IPS-15b (cell line): ENCODE results near the gene HAAO.

Source experiments
- H3K27me3 ChIP-seq: one replicate; pipeline ENCODE4 v1.6.1; 2013; ENCODE audit warnings: low read length; ENCODE audit not compliant: control insufficient read depth, insufficient read depth
- H3K36me3 ChIP-seq: one replicate; pipeline ENCODE4 v1.6.1; 2013; ENCODE audit warnings: low read length; ENCODE audit not compliant: control insufficient read depth, insufficient read depth
- H3K4me1 ChIP-seq: one replicate; pipeline ENCODE4 v1.6.1; 2013; ENCODE audit warnings: mild to moderate bottlenecking, low read length; ENCODE audit not compliant: control insufficient read depth, insufficient read depth
- H3K4me3 ChIP-seq: one replicate; pipeline ENCODE4 v1.5.1; 2013; ENCODE audit warnings: low read depth, low read length
- H3K9ac ChIP-seq: one replicate; pipeline ENCODE4 v1.6.1; 2013; ENCODE audit warnings: low read depth, mild to moderate bottlenecking, low read length
- H3K9me3 ChIP-seq: one replicate; pipeline ENCODE4 v1.6.1; 2013; ENCODE audit warnings: mild to moderate bottlenecking, low read length; ENCODE audit not compliant: control insufficient read depth, insufficient read depth

The HAAO gene

DNA sequence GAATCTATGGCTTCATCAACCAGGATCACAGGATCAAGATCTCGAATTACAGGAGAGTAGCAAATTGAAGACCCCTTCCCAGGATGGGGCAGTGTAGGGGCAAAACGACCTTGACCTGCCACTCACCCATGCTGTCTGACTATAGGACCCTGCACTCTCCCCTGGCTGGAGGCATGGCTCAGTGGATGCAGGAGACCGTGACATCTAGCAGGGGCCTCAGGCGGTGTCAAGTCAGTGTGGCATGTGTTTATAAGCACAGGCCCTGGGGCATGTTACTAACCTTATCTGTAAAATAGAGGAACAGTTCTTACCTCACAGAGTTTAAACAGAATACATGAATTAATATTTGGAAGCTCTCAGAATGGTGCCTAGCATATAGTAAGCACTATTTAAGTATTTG lies 3.5 kb downstream of the HAAO start:
- peak overlapping the region; percentile 3 for H3K9ac ChIP-seq
- peaks cover 2% of the 10 kb centered on the region for H3K4me1 ChIP-seq
- peaks cover 12% of the 10 kb centered on the region for H3K27me3 ChIP-seq
- H3K36me3 ChIP-seq = no peaks in the 10 kb centered on the region
- H3K9me3 ChIP-seq = no peaks in the 10 kb centered on the region
- no peak overlapping the region for H3K4me3 ChIP-seq

DNA sequence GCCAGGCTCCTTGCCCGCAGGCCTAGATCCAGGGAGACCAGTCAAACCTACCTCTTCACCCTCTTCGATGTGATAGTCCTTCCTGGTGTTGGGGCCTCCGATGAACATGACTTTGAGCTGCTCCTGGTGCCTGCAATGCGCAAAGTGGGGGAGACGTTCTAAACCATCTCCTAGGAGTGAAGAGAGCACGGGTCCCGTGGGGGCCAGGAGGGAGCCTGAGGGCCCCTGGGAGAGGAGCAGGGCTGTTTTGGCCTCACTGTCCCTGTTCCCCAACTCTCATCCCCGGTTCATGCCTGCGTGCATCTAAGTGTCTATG lies 3.9 kb downstream of the HAAO start:
- Histone ChIP-seq H3K36me3 (peaks cover under 1% of the 10 kb centered on the region), H3K4me3 (no peak overlapping the region), H3K4me1 (no peaks in the 10 kb centered on the region), H3K9ac (no peak overlapping the region), H3K9me3 (no peaks in the 10 kb centered on the region), H3K27me3 (peaks cover 9% of the 10 kb centered on the region)

GRCh38 chr2:42787788-42788477 lies 4.5 kb downstream of the HAAO start:
- H3K4me1 ChIP-seq = no peaks in the 10 kb centered on the region

DNA sequence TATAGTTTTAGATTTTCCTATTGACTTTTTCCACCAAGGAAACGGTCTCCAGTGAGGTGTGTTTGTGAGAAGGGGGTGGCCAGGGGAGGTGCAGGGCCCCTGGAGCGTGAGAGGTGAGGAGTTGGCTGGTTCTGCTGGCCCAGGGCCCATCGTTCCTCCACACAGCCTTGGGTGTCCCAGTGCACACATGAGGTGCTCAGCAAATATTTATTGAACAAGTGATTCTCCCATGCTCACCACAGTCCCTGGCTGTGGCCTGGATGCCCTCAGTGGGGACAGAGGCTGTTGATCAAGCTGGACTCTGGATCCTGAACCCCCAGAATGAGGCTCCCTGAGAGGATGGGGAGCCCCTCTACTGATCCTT lies 5.0 kb downstream of the HAAO start:
- no peaks in the 10 kb centered on the region for H3K4me1 ChIP-seq
- H3K4me3 ChIP-seq = no peak overlapping the region
- H3K27me3 ChIP-seq = peaks cover 6% of the 10 kb centered on the region
- H3K9me3 ChIP-seq = no peaks in the 10 kb centered on the region
- no peak overlapping the region for H3K9ac ChIP-seq
- peaks cover 2% of the 10 kb centered on the region for H3K36me3 ChIP-seq

More at GRCh38 chr2:42787788-42788477, 4.5 kb downstream of the HAAO start:
- Histone ChIP-seq H3K27me3 (peaks cover 9% of the 10 kb centered on the region), H3K9ac (no peak overlapping the region), H3K9me3 (no peaks in the 10 kb centered on the region), H3K4me3 (no peak overlapping the region), H3K36me3 (peaks cover 2% of the 10 kb centered on the region)

GRCh38 chr2:42786561-42787345 lies 5.6 kb downstream of the HAAO start:
- Histone ChIP-seq H3K9me3 (no peaks in the 10 kb centered on the region), H3K36me3 (peaks cover 2% of the 10 kb centered on the region), H3K4me3 (no peak overlapping the region), H3K27me3 (peaks cover 4% of the 10 kb centered on the region), H3K4me1 (no peaks in the 10 kb centered on the region), H3K9ac (no peak overlapping the region)

DNA sequence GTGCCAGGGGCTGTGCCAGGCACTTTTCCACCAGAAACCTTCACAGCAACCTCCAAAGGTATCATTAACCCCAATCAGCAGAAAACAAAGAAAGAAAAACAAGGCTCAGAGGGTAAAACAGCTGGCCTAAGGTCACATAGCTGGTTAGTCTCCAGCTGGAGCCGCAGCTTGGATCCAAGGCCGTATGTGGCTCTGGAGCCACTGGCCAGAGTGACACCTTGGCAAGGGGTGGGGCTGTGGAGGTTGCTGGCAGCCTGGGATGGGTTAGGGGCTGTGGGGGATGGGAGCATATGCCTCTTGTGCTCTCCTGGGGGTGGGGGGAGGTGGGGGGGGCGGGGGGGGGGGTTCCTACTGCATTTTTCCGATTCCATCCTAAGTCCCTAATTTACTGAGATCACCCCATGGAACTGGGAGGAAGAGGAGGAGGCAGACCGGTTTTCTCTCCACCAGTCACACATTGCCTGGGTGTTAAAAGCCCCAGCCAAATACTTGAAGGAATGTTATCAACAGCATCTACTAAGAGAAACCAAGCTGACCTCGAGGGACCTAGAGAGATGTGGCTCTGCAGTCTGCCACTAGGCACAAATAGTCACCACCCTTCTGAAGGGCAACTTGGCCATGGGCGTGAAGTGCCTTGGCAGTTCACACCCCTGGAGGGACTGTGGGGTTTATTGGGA lies 8.0 kb downstream of the HAAO start:
- Histone ChIP-seq H3K36me3 (peaks cover 2% of the 10 kb centered on the region), H3K4me3 (no peak overlapping the region), H3K4me1 (no peaks in the 10 kb centered on the region)

DNA sequence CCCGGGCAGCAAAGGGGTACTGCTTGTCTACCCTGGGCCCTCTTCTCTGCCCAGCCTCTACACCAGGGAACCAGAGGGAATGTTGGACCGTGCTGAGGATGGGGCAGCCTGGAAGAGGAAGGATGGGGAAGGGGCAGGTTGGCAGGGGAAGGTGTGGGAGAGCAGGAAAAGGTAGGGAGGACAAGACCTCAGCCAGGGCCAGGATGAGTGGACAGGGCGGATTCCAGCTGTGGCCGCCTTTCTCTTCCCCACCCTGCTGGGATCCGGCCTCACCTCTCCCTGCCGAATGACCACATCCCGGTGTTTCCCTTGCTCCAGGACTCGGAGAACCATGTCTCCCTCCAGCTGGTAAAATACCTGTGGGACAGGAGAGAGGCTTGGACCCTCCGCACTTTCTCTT lies 8.9 kb downstream of the HAAO start:
- no peak overlapping the region for H3K4me3 ChIP-seq
- H3K27me3 ChIP-seq = no peaks in the 10 kb centered on the region
- peaks cover 2% of the 10 kb centered on the region for H3K9me3 ChIP-seq
- H3K4me1 ChIP-seq = no peaks in the 10 kb centered on the region
- no peak overlapping the region for H3K9ac ChIP-seq
- peaks cover 2% of the 10 kb centered on the region for H3K36me3 ChIP-seq

More for the DNA sequence above, 8.0 kb downstream of the HAAO start:
- Histone ChIP-seq H3K27me3 (no peaks in the 10 kb centered on the region), H3K9ac (no peak overlapping the region), H3K9me3 (no peaks in the 10 kb centered on the region)

DNA sequence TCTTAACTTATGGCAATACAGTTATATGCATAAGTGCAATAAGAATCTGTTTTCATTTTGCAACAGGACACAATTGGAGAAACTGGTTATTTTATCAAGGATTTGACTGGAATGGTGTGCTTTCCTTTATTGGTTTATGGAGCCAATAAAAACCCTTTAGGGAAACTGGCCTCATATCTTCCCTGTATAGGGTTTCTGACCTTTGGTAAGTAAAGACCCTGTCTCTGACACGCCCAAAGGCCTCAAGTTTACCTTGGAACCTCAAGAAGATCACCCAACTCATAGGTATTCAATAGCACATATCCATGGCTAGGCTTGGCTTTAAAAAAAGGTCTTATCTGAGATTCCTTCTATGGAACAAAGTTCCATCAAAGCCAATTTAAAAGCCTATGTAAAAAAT lies 11.2 kb downstream of the HAAO start:
- no peaks in the 10 kb centered on the region for H3K27me3 ChIP-seq
- peaks cover 2% of the 10 kb centered on the region for H3K36me3 ChIP-seq
- H3K9ac ChIP-seq = no peak overlapping the region
- no peak overlapping the region for H3K4me3 ChIP-seq
- peaks cover 6% of the 10 kb centered on the region for H3K9me3 ChIP-seq
- H3K4me1 ChIP-seq = no peaks in the 10 kb centered on the region

GRCh38 chr2:42777883-42778805 lies 14.2 kb downstream of the HAAO start:
- Histone ChIP-seq H3K9ac (no peak overlapping the region), H3K9me3 (peaks cover 6% of the 10 kb centered on the region), H3K36me3 (no peaks in the 10 kb centered on the region), H3K4me3 (no peak overlapping the region), H3K4me1 (peaks cover under 1% of the 10 kb centered on the region), H3K27me3 (no peaks in the 10 kb centered on the region)

DNA sequence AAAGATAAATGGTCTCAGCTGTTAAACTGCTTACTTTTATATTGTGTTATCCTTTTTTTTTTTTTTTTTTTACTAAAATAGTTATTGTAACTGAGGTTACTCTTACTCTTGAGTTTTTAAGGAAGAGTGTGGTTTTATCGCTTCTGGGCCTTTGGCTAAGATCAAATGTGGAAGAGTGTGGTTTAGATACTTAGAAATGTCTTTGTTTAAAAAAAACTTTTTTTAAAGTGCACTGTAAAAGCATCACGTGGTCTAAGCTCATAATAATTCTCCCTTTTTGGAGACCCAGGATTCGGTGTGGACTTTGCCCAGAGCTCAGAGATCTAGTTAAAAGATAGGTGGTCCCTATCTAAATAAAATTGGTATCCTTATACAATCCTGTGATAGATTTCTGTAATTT lies 16.6 kb downstream of the HAAO start:
- H3K4me3 ChIP-seq = no peak overlapping the region
- no peak overlapping the region for H3K9ac ChIP-seq
- peaks cover 5% of the 10 kb centered on the region for H3K4me1 ChIP-seq
- H3K36me3 ChIP-seq = no peaks in the 10 kb centered on the region
- no peaks in the 10 kb centered on the region for H3K27me3 ChIP-seq
- peaks cover 6% of the 10 kb centered on the region for H3K9me3 ChIP-seq

- H3K4me1 ChIP-seq = peaks cover 8% of the 10 kb centered on the region
- no peak overlapping the region for H3K4me3 ChIP-seq
- H3K36me3 ChIP-seq = no peaks in the 10 kb centered on the region
- peaks cover 6% of the 10 kb centered on the region for H3K9me3 ChIP-seq
- H3K27me3 ChIP-seq = no peaks in the 10 kb centered on the region
- no peak overlapping the region for H3K9ac ChIP-seq
These were observed 17.2 kb downstream of the HAAO start for GRCh38 chr2:42775186-42775585.
